HEK293T (cell line): ENCODE results near the gene CNBD2.
A peak's percentile ranks its signal among the peaks of the same experiment; 100 is the strongest.

Experiments
- ARNT ChIP-seq: fragments of 450-650 bp; IDR thresholded peaks from 2 replicates; pipeline ENCODE4 v1.6.1; 2017; ENCODE audit warnings: mild to moderate bottlenecking
- BHLHE40 ChIP-seq: fragments of 450-650 bp; IDR thresholded peaks from 2 replicates; pipeline ENCODE4 v1.6.1; 2016; ENCODE audit warnings: mild to moderate bottlenecking, moderate library complexity, borderline replicate concordance
- CTBP1 ChIP-seq: fragments of 450-650 bp; IDR thresholded peaks from 2 replicates; pipeline ENCODE4 v1.6.1; 2016; ENCODE audit warnings: borderline replicate concordance
- ELF4 ChIP-seq: fragments of 450-650 bp; IDR thresholded peaks from 2 replicates; pipeline ENCODE4 v1.6.1; 2017; ENCODE audit warnings: antibody characterized with exemption
- FOXM1 ChIP-seq: fragments of 450-650 bp; IDR thresholded peaks from 2 replicates; pipeline ENCODE4 v1.6.1; 2017; ENCODE audit warnings: mild to moderate bottlenecking, borderline replicate concordance
- NFRKB ChIP-seq: fragments of 450-650 bp; IDR thresholded peaks from 2 replicates; pipeline ENCODE4 v1.6.1; 2016; ENCODE audit warnings: mild to moderate bottlenecking, moderate library complexity
- SP1 ChIP-seq: fragments of 450-650 bp; IDR thresholded peaks from 2 replicates; pipeline ENCODE4 v1.6.1; 2017
- SUZ12 ChIP-seq: fragments of 450-650 bp; IDR thresholded peaks from 2 replicates; pipeline ENCODE4 v1.6.1; 2016; ENCODE audit warnings: mild to moderate bottlenecking
- TARDBP ChIP-seq: fragments of 450-650 bp; IDR thresholded peaks from 2 replicates; pipeline ENCODE4 v1.6.1; 2016
- ZNF384 ChIP-seq: fragments of 450-650 bp; IDR thresholded peaks from 2 replicates; pipeline ENCODE4 v1.6.1; 2016

- TF ChIP-seq ZNF384 (no peak), SP1 (no peak), FOXM1 (no peak), BHLHE40 (no peak), TARDBP (no peak), ARNT (0 out of 2 replicates have a peak, but pooled peaks have one; percentile 15), SUZ12 (no peak), ELF4 (peak; percentile 80), CTBP1 (0 out of 2 replicates have a peak, but pooled peaks have one; percentile 77), NFRKB (0 out of 2 replicates have a peak, but pooled peaks have one; percentile 4)
Measured at GRCh38 chr20:36050436-36051317, 82.3 kb downstream of the CNBD2 start.
